Stimulated activated CD8-positive, alpha-beta memory T cell treated with anti-CD3 and anti-CD28 coated beads, Interleukin-12 subunit alpha, Interleukin-12 subunit beta, amount 100 ng/mL, for 24 hours (primary cell): ENCODE results near the gene MARCOL.

Experiments used
- DNase-seq: peaks from one replicate; pipeline ENCODE4 v3.0.0-alpha.2; 2020; ENCODE audit errors: extremely low read depth

The MARCOL gene, protein sequence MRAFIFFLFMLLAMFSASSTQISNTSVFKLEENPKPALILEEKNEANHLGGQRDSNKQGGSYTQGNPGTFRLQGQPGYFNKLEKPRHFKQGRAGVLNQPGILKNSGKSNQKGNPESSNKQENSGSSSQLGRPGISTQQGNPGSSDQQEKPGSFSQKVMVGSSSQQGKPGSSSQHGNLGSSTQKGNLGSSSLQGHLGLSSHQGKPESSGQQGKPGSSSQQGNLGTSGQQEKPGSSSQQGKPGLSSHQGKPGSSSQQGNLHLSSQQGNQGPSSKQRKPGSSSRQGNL

DNA sequence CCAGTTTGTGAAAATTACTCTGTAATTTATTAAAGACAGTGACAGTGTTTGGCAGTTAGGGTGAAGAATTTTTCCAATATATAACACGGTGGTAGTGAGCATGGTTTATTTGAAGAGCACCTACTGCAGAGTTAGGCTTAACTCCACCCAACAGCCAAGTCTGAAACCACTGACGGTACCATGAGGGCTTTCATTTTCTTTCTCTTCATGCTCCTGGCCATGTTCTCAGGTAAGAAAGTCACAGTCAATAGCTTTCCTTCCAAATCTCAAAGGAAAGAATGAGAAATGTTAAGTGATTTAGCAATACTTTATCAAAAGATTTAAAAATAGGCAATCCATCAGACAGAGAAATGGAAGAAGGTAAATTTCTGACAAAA lies at the start of gene MARCOL:
Gene MARCOL, plus strand, starts transcription at position 108 of the 377 bp plus-strand sequence. Its CDS starts 73 bp downstream, at position 181.
- no peak for DNase-seq

GRCh38 chr5:148191010-148191409 lies 47.3 kb upstream of the MARCOL start:
- no peak for DNase-seq

- DNase-seq = no peak
Measured at GRCh38 chr5:148193202-148193601, 45.1 kb upstream of the MARCOL start.

DNA sequence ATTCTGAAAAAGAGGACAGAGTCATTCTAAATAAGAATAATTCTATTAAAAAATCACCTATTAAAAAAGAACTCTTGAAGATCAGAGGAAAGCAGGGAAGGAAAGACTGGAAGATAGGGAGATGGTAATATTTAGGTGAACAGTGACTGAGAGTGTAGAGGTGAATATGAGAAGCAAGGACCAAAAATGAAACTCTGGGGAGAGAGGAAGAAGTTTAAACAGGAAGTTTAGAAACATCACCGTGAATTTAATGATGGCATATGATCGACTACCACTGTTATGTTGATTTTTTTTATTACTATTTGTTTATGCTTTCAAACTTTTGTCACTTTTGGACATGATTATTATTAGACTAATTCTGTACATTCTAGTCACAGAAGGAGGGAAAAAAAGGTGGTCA lies 37.2 kb upstream of the MARCOL start:
- no peak for DNase-seq

- no peak for DNase-seq
Measured at GRCh38 chr5:148202531-148203203, 35.7 kb upstream of the MARCOL start, which contains the start of gene SPINK6. TSS of gene SPINK6 (plus strand) at chr5:148203042. CDS start at chr5:148203097, 55 bp downstream.

DNA sequence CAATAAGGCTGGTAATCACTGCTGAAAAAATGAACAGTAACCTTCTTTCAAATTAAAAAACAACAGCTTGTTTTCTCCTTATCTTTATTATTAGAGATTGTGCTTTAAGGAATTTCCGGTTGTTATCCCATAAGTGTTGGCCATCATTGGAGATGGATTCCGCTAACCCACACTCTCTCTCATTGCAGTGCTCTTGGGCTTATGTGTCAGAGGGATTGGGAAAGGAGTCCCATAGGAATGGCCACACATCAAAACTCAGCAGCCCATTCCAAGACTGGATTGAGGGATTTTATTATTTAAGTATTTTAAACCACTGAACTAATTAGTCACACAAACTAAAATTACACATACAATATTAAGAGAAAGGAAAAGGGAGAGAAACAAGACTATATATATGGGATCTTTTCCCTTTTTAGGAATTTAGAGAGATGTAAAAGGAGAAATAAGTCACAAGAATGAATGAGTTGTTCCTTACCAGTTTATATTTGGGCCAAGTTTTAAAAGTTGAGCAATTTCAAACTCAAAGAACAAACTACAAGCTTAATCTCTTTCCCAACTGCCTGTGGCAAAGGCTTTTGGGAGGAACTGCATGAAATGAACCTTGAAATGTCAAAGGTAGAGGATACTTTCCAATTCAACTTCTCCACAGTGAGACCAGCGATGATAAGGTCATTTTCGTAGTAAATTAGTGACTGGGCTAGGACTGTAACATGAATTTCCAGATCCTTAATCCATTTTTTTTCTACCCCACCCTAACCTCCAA lies 33.1 kb upstream of the MARCOL start:
- DNase-seq = no peak

DNA sequence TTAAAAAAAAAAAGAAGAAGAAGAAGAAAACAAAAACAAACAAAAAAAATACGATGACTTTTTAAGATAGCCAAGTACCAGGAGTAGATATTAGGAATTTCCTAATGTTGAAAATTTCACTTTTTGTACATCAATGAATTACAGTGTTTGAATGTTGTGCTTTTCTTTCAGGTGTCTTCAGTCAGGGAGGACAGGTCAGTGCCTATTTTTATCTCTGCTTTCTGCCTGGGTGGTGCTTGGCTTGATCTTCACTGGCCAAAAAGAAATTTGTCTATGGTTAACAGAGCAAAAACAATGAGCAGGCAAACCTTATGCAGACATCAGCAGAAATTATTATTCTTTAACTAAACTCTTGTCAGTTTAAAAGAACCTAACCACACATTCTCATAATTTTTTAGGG lies 32.5 kb upstream of the MARCOL start:
- DNase-seq = no peak

GRCh38 chr5:148206620-148207019 lies 31.7 kb upstream of the MARCOL start:
- no peak for DNase-seq

GRCh38 chr5:148208226-148208625 lies 30.1 kb upstream of the MARCOL start:
- no peak for DNase-seq

GRCh38 chr5:148209151-148209770 lies 29.1 kb upstream of the MARCOL start:
- no peak for DNase-seq

GRCh38 chr5:148214665-148215185 lies 23.6 kb upstream of the MARCOL start:
- no peak for DNase-seq

- no peak for DNase-seq
Measured at GRCh38 chr5:148221508-148221907, 16.8 kb upstream of the MARCOL start.

- no peak for DNase-seq
Measured at GRCh38 chr5:148224117-148224742, 14.1 kb upstream of the MARCOL start.

DNA sequence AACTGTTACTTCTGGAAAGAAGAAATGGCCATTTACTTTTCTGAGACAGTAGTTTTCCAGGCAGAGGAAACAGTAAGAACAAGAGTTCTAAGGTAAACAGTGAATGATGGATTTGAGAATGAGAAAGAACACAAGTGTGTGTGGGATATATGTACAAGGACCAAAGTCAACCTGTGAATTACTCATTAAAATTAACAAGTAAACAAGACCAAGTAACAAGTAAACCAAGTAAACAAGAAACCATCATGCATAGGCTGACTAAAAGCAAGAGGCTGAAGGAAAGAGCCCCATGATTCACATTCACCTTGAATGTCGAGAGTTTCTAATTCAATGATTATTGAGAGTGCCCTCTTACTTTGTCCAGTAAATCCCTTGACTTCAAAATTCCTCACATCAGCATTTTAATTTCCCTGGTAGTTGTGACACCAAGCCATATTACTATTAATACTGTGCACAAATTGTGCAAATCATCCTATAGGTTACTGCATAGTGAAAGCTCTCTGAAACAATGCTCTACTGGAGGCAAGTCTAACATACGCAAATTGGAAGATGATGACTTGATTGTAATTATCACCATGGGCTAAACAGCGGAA lies 9.8 kb upstream of the MARCOL start:
- no peak for DNase-seq

DNA sequence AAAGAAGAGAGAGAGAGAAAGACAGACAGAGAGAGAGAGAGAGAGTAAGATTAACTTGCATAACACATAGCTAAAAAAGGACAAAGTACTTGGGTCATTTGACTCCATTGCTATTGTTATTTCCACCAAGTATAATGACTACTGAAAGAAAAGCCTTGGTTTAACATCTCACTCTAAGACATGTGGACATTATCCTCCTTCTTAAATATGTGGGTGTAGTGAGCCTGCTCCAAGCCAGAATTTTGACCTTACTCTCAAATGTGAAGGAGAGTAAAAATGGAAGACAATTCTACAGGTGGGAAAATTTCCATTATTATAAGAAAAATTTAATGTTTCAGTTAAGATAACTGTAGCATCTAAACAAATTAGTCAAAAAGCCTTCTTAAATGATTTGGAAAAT lies 8.5 kb upstream of the MARCOL start:
- no peak for DNase-seq

DNA sequence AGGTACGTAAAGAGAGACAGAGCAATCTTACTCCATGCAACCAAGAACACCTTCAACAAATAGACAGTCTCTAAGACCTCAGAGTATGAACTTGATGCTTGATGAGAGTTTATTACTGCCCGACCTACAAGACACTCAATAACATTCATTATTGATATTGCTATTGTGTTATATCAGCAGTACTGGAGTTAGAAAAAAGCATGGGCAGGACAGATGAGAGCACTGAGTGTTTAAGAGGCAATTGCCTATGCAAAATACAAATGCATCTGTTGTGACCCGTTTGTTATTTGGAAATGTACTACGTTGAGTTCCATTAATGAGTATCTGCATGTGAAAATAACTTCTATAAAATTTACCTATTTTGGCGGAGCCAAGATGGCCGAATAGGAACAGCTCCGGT lies 8.1 kb upstream of the MARCOL start:
- no peak for DNase-seq

DNA sequence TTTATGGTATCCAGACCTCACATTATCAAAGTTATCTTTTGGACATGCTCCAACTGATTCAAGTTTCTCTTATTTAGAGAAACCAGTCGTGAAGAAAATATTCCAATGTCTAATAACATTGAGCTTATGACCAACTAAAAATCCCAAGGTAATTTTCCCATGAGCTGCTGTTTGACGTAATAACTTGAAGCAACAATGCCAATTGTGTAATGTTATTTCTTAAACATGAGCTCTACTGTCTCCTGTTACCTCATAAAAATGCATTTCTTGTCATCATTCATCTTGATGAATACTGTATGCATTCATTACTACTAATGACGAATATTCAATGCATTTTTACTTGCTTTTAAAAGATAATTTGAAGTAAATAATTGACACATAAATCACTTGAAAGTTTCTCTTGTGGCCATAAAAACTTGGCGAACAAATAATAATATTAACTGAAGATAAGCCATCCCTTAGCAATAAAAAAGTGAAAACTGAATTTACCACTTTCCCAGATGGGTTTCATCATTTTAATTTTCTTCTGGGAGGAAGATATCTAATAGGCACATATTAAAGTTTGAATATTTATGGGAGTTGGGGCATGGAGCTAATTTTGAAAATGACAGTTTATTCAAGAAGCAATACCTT lies 424 bp upstream of the MARCOL start:
- no peak for DNase-seq

GRCh38 chr5:148248894-148249293 lies 10.6 kb downstream of the MARCOL start:
- DNase-seq = no peak

- DNase-seq = no peak
Measured at GRCh38 chr5:148255456-148255855, 17.1 kb downstream of the MARCOL start.

DNA sequence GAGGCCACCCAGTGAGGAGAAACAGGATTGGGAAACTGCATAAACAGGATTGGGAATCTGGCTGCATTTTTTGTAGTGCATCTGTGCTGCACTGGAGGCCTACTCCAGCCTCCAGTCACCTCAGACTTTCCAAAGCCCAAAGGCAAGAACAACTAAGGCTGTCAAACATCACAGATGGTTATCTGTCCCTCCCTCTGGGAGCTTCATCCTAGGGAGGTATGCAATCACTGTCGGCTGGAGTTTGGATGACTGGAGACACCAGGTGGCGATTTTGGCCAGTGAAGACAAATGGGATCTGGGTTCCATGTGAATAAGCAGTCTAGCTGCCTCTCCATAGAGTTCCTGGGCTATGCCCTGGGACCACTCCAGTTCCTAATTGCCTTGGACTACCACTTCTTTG lies 21.0 kb downstream of the MARCOL start:
- DNase-seq = no peak

GRCh38 chr5:148261221-148261620 lies 22.9 kb downstream of the MARCOL start:
- DNase-seq = no peak
